Aorta (tissue), 5 donors: ENCODE data around the gene ANKFN1. TPM values are rescaled to one million over a fixed set of nuclear protein-coding genes. Genes with fewer than 3 reads are reported as not detected.

Experiments used
- ATAC-seq: fragments of 200-7000 bp; cut with Tn5 transposase; one replicate; pipeline ENCODE4 v1.9.1; 2022; ENCODE audit warnings: moderate library complexity; ENCODE audit not compliant: low FRiP score
- DNase-seq, 2 donors: peaks; one replicate each; pipeline ENCODE4 v3.0.0-alpha.2; 2020
- H3K27ac ChIP-seq, 2 donors: one replicate each; pipeline ENCODE4 v1.5.1; 2013; ENCODE audit warnings: low read length in 2 of 2, mild to moderate bottlenecking in 2 of 2, moderate library complexity in 2 of 2, control low read depth in 1 of 2, inconsistent platforms in 1 of 2, low read depth in 1 of 2
- H3K27me3 ChIP-seq, 2 donors: one replicate each; pipeline ENCODE4 v1.6.1; 2013; ENCODE audit warnings: control low read depth in 1 of 2, low read length in 1 of 2, mild to moderate bottlenecking in 1 of 2, moderate library complexity in 1 of 2; ENCODE audit not compliant: insufficient read depth in 2 of 2, control insufficient read depth in 1 of 2
- H3K36me3 ChIP-seq, 2 donors: one replicate each; pipeline ENCODE4 v1.6.1; 2013; ENCODE audit warnings: control low read depth in 1 of 2, low read length in 1 of 2, mild to moderate bottlenecking in 1 of 2; ENCODE audit not compliant: insufficient read depth in 2 of 2, control insufficient read depth in 1 of 2
- H3K4me1 ChIP-seq, 2 donors: one replicate each; pipeline ENCODE4 v1.6.1; 2013; ENCODE audit warnings: low read length in 2 of 2, control low read depth in 1 of 2, mild to moderate bottlenecking in 1 of 2, moderate library complexity in 1 of 2; ENCODE audit not compliant: insufficient read depth in 2 of 2, control insufficient read depth in 1 of 2
- H3K4me3 ChIP-seq, 2 donors: one replicate each; pipeline ENCODE4 v1.5.1; 2013; ENCODE audit warnings: low read length in 2 of 2, control low read depth in 1 of 2, mild to moderate bottlenecking in 1 of 2
- H3K9me3 ChIP-seq: one replicate; pipeline ENCODE4 v1.6.1; 2013; ENCODE audit warnings: mild to moderate bottlenecking, low read length; ENCODE audit not compliant: control insufficient read depth
- WGBS, 2 donors: extraction: QIAGEN DNeasy Blood & Tissue Kit; methylation state at CpG; one replicate each; pipeline ENCODE4 v1.1.7; 2013; 5-methylcytosine and 5-hydroxymethylcytosine counted together
- intact Hi-C, 2 donors: fragments of 100-400 bp; cut with DNase I; formaldehyde crosslinking; loops; one replicate each; pipeline versions ENCODE4 v1.14.2 to v1.15.0; 2022
- polyA plus RNA-seq, 2 donors: library from polyadenylated mRNA; stranded (reverse); fragments of 200-250 nt; gene quantifications; one replicate each; pipeline ENCODE4 v1.2.3, GENCODE V29; 2013
- total RNA-seq, 2 donors: library from RNA; stranded (reverse); fragmentation: NEBNext Ultra II Directional; extraction: Animal tissue kit (Norgen Biotek cat#: 25700); gene quantifications; one replicate each; pipeline ENCODE4 v1.2.1, GENCODE V29; 2021
- donor health status: healthy with polysubstance abuse.
- donor health status: Bipolar disorder and iron deficiency.
- donor health status: DM: no; HTN: no; CAD: no.
- donor health status: DM: no; HTN: no; CAD: no.
- donor health status: DM: yes; HTN: yes; CAD: no.

Gene ANKFN1
- total and polyA plus RNA-seq, 4 donors: 0.15 to 0.99 (median 0.26) TPM; not detected in 1

DNA sequence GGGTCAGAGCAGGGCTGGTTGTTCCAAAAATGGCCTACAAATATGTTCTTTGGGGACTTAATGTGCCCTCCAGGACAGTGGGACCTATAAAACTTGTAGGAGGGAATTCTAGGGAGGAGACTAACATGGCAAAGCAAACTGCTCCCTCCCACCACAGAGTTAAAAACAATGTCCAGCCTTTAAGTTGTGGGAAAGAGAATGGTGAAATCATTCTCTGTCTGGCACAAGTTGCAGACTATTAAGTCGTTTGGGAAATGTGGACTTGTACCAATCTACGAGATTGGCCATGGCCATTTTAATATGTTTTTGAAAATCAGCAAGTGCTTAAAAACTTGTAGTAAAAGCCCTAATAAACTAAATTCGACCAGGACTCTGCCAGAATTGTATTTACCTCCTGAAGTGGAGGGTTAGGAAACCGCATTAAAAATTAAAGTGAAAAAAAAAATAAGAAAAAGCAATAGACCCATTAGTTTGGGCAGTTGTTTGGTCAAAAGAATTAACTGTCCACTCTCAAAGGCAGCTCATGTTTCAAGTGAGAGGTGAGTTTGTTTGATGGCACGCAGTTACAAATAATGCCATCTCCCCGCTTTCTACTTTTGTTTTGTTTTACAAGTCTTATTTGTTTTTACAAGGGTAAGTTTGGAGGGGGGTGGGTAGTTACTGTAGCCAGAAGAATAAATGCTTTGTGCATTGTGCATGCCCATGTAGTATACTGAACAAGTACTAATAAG lies 32.4 kb downstream of the ANKFN1 start:
- DNase-seq: no peak
- 38 to 48% methylated on average over 6 of the region's 6 CpGs for WGBS, 2 donors
- H3K9me3 ChIP-seq: no peaks in the 10 kb centered on the region
- H3K4me1 ChIP-seq: no peaks in the 10 kb centered on the region
- no peak for ATAC-seq
- intact Hi-C loops: no loop called here
- no peak overlapping the region for H3K4me3 ChIP-seq
- H3K27ac ChIP-seq: no peak overlapping the region
- H3K27me3 ChIP-seq: peaks cover 0 to 2% of the 10 kb centered on the region in 2 donors
- H3K36me3 ChIP-seq: no peaks in the 10 kb centered on the region

DNA sequence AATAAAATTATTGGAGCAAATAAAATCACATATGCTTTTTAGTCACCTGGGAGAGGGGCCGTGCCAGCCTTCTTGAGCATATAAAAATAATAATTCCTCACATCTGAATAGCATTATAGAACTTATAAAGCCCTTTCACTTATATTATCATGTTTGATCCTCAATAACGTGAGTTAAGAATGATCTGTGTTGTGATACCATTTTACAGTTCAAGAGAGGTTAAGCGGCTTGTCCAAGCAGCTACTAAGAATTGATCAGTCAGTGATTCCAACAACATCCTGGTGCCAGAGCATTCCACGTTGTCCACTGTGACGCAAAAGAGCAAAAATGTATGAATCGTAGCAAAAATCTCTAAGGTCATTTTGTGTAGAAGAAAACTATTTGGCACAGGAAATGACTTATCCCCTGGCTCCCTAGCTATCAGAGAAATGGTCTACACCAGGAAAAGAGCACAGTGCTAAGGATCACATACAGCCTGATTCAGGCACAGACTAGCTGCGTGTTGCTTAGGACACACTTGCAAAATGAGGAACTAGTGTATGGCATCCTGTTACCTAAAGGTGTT lies 33.0 kb downstream of the ANKFN1 start:
- no peaks in the 10 kb centered on the region for H3K4me1 ChIP-seq
- intact Hi-C loops: no loop called here
- no peaks in the 10 kb centered on the region for H3K36me3 ChIP-seq
- ATAC-seq (no peak), DNase-seq (no peak)
- peaks cover 0 to 2% of the 10 kb centered on the region in 2 donors for H3K27me3 ChIP-seq
- no peaks in the 10 kb centered on the region for H3K9me3 ChIP-seq
- 49 to 53% methylated on average over 7 of the region's 7 CpGs for WGBS, 2 donors
- no peak overlapping the region for H3K27ac ChIP-seq
- H3K4me3 ChIP-seq: no peak overlapping the region

DNA sequence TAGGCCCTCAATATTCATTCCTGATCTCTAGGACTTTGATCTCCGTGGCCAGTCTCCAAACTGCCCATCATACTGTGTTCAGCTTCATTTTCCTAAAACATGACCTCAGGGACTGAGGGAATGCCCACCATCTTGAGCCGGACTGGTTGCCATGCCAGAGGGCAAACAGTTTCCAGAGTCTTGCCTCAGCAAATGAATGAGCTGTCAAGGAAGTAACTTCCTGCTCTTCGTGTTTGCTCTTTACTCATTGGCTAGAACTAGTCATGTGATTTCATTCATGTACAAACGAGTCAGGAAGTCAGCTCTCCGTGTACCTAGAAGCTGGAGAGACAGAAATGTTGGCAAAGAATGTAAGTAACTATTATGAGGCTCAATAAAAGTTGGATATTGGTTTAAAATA lies 50.2 kb downstream of the ANKFN1 start:
- ATAC-seq (no peak), DNase-seq (no peak)
- 57 to 61% methylated on average over 5 of the region's 5 CpGs for WGBS, 2 donors

DNA sequence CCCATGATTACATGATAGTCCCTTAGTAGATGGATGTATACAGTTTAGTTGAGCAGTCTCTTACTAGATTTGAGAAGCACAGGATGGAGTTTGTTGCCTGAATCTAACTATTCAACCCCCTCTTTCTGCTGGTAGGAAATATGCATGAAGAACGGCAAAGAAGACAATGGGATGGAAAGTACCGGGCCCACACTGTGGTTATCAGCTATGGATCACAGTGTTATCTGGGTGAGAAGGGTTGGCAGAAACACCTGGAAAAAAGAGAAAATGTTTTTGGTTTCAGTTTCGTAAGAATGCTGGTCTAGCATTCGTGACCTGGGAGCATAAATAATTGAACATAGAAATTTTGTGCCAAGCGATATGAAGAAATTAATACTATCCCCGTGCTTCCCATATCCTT lies 53.1 kb downstream of the ANKFN1 start:
- Histone ChIP-seq H3K27ac (no peak overlapping the region), H3K9me3 (peaks cover 4% of the 10 kb centered on the region), H3K36me3 (no peaks in the 10 kb centered on the region), H3K4me3 (no peak overlapping the region), H3K4me1 (no peaks in the 10 kb centered on the region), H3K27me3 (no peaks in the 10 kb centered on the region)
- ATAC-seq: no peak
- intact Hi-C loops: no loop called here
- DNase-seq: no peak
- 81 to 86% methylated on average over 6 of the region's 6 CpGs for WGBS, 2 donors

More for the DNA sequence above, 50.2 kb downstream of the ANKFN1 start:
- H3K9me3 ChIP-seq: peaks cover 4% of the 10 kb centered on the region
- no peak overlapping the region for H3K27ac ChIP-seq
- intact Hi-C loops: no loop called here
- no peaks in the 10 kb centered on the region for H3K4me1 ChIP-seq
- no peaks in the 10 kb centered on the region for H3K27me3 ChIP-seq
- no peak overlapping the region for H3K4me3 ChIP-seq
- H3K36me3 ChIP-seq: no peaks in the 10 kb centered on the region

DNA sequence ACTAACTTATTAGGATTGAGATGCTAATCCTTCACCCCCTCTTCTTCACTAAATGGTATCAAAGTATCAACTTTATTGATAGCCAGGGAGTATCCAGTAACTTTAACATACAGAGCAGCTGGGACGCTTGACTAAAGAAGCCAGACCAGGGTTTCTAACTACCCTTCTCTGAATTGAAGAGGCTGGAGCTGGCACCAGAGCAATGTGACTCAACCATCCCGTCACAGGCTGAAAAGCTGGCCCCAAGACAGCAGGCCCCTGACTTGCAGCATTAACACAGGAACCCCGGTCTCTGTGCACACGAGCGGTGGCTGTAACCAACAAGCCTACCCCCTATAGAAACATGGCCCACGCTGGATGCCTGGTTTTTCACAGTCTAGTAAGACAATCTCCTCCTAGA lies 59.8 kb downstream of the ANKFN1 start:
- Histone ChIP-seq H3K9me3 (no peaks in the 10 kb centered on the region), H3K36me3 (no peaks in the 10 kb centered on the region), H3K4me3 (no peak overlapping the region), H3K4me1 (no peaks in the 10 kb centered on the region), H3K27ac (no peak overlapping the region), H3K27me3 (peaks cover 0 to 2% of the 10 kb centered on the region in 2 donors)
- no peak for ATAC-seq
- no peak for DNase-seq
- intact Hi-C loops: no loop called here
- 66 to 71% methylated on average over 6 of the region's 6 CpGs for WGBS, 2 donors

DNA sequence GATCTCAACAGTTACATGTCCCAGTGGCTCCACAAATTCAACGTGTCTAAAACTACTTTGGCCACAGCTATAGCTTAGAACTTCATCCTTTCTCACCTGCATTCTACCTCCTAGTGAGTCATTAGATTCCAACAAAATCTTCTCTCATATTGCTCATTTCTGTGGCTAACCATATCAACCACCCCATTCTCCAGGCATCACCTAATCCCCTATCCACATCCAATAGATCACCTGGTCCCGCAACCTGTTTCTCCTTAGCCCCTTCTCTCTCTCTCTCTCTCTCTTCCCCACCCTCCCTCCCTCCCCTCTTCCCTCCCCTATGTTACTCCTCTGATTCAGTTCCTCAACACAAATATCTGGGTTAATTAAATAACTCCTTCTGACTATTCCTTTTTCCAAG lies 64.6 kb downstream of the ANKFN1 start:
- ATAC-seq (no peak), DNase-seq (no peak)
- Histone ChIP-seq H3K9me3 (no peaks in the 10 kb centered on the region), H3K4me3 (no peak overlapping the region), H3K27me3 (no peaks in the 10 kb centered on the region), H3K36me3 (no peaks in the 10 kb centered on the region), H3K4me1 (no peaks in the 10 kb centered on the region), H3K27ac (no peak overlapping the region)
- intact Hi-C loops: no loop called here
- 71 to 79% methylated on average over 2 of the region's 2 CpGs for WGBS, 2 donors

DNA sequence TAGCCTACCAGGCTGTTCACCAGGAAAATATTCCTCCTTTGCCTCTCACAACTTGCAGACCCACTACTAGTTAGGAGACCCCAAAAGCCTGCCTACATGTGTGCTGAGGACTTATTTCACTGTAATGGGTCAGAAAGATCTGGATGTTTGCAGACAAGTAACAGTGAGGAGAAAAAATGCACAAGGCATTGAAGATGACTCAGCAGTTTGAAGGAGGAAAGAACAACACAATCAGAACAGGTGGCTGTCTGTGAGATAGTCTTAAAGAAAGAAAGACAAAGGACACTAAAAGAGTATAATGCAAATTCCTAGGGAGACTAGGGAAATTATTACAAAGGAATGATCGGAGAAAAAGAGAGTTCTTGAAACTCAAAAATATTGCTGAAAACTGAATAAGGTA lies 69.0 kb downstream of the ANKFN1 start:
- no peak for DNase-seq
- no peak for ATAC-seq
- intact Hi-C loops: no loop called here
- H3K4me3 ChIP-seq: no peak overlapping the region
- no peaks in the 10 kb centered on the region for H3K27me3 ChIP-seq
- H3K9me3 ChIP-seq: no peaks in the 10 kb centered on the region
- no peak overlapping the region for H3K27ac ChIP-seq
- WGBS, 2 donors: 96 to 97% methylated on average over 1 of the region's 1 CpG
- no peaks in the 10 kb centered on the region for H3K4me1 ChIP-seq
- no peaks in the 10 kb centered on the region for H3K36me3 ChIP-seq

DNA sequence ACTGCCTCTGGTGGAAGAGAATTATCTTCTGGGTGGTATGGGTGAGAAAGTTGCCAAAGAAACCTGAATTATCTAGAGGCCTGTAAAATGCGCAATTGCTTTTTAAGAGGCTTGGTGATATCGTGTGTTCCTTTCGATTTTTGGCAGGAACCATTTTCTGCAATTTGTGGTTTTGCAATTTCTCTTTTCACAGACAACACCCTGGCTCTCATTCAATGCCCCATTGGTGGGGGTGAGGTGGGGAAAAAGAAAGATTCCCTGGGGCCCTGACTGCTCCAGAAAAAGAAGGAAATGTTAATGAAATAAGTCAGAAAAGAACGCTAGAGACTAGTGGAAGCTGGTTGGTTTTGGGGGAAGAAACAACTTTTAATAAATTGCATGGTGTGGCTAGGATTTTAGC lies 77.4 kb downstream of the ANKFN1 start:
- H3K9me3 ChIP-seq: no peaks in the 10 kb centered on the region
- DNase-seq (no peak), ATAC-seq (no peak)
- no peak overlapping the region for H3K27ac ChIP-seq
- intact Hi-C loops: no loop called here
- H3K27me3 ChIP-seq: no peaks in the 10 kb centered on the region
- no peaks in the 10 kb centered on the region for H3K36me3 ChIP-seq
- 35 to 44% methylated on average over 4 of the region's 4 CpGs for WGBS, 2 donors
- no peak overlapping the region for H3K4me3 ChIP-seq
- no peaks in the 10 kb centered on the region for H3K4me1 ChIP-seq

DNA sequence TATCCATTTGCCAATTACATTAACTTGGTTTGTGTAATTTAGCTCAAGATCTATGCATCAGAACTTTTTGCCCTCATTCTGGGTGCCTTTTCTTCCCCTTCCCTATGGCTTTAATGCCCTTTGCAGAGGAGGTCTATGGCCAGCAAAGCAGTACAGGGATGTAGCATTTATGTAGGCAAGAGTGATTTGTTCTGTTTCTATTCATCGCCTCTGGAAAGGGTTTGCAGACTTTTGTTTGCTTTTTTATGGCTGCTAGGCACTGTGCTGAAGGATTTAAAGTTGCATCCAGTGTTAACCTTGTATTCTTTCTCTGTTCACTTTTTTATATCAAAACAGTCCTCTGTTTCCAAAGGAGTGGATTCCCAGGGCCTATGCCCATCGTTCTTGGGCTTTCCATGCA lies 78.0 kb downstream of the ANKFN1 start:
- intact Hi-C loops: no loop called here
- DNase-seq: no peak
- no peak overlapping the region for H3K4me3 ChIP-seq
- no peaks in the 10 kb centered on the region for H3K27me3 ChIP-seq
- no peak for ATAC-seq
- WGBS, 2 donors: 37 to 58% methylated on average over 2 of the region's 2 CpGs
- H3K36me3 ChIP-seq: no peaks in the 10 kb centered on the region
- no peaks in the 10 kb centered on the region for H3K4me1 ChIP-seq
- H3K9me3 ChIP-seq: no peaks in the 10 kb centered on the region
- H3K27ac ChIP-seq: no peak overlapping the region
